Thyroid gland (tissue), 4 donors: ENCODE results near the gene SRGAP2B. TPM values are rescaled to one million over a fixed set of nuclear protein-coding genes. Genes with fewer than 3 reads are reported as not detected.
A peak's percentile ranks its signal among the peaks of the same experiment; 100 is the strongest.
"Not testable (repeated sequence)": the region's sequence is repeated elsewhere in the genome, so short reads cannot be mapped to it uniquely, and the experiment has no call there.

Experiments
- DNase-seq, 2 donors: peaks; one replicate each; pipeline ENCODE4 v3.0.0-alpha.2; 2019
- H3K27ac ChIP-seq, 3 donors: fragments of 200-600 bp; sonication (generic); 1 replicate in 2 of 3; 2 replicates in 1 of 3; pipeline ENCODE4 v1.5.1; 2016 to 2019; ENCODE audit warnings: mild to moderate bottlenecking in 1 of 3, moderate library complexity in 1 of 3
- H3K27me3 ChIP-seq: fragments of 200-600 bp; sonication (generic); one replicate; pipeline ENCODE4 v1.5.1; 2019
- H3K36me3 ChIP-seq, 2 donors: fragments of 200-600 bp; sonication (generic); one replicate each; pipeline ENCODE4 v1.5.1; 2016 to 2019
- H3K4me1 ChIP-seq, 2 donors: fragments of 200-600 bp; sonication (generic); one replicate each; pipeline ENCODE4 v1.5.1; 2017 to 2019
- H3K4me3 ChIP-seq, 3 donors: fragments of 200-600 bp; sonication (generic); replicated peaks in 1 of 3; 1 replicate in 2 of 3; 2 replicates in 1 of 3; pipeline ENCODE4 v1.5.1; 2016; ENCODE audit warnings: mild to moderate bottlenecking in 1 of 3
- H3K9me3 ChIP-seq: fragments of 200-600 bp; sonication (generic); one replicate; pipeline ENCODE4 v1.5.1; 2017
- WGBS, 2 donors: methylation state at CpG; one replicate each; pipeline ENCODE4 v1.1.5; 2017; 5-methylcytosine and 5-hydroxymethylcytosine counted together
- intact Hi-C: fragments of 100-400 bp; cut with DNase I; formaldehyde crosslinking; loops from one replicate; pipeline ENCODE4 v1.15.1; 2023
- total RNA-seq, 4 donors: library from RNA; depleted of rRNA; stranded (reverse); fragments of >200 nt; gene quantifications; one replicate each; pipeline ENCODE4 v1.2.3, GENCODE V29; 2016

The SRGAP2B gene
- 10 to 100 TPM in 3 of 4 donors, 1 to 10 TPM in 1; 8.0 to 12.0 (median 11.6) TPM for total RNA-seq

- intact Hi-C loops, H3K9me3 ChIP-seq, H3K27ac ChIP-seq, H3K4me1 ChIP-seq, H3K27me3 ChIP-seq, DNase-seq, H3K36me3 ChIP-seq: not testable (repeated sequence)
- H3K4me3 ChIP-seq = peak within 1 kb of the TSS in 1 of 3 donors; percentile 27
- no CpG with 5 or more reads among the region's 47 CpGs for WGBS, 2 donors
These were observed at the start of gene SRGAP2B, which contains the start of gene FAM72D for GRCh38 chr1:145095284-145096057. TSS of gene SRGAP2B (minus strand) at chr1:145095328. CDS start at chr1:145092901, 2,427 bp downstream. TSS of gene FAM72D (plus strand) at chr1:145095974. CDS start at chr1:145096848, 874 bp downstream.

GRCh38 chr1:145144264-145144913 lies 49.3 kb upstream of the SRGAP2B start:
- H3K27me3 ChIP-seq, H3K4me1 ChIP-seq, intact Hi-C loops, H3K9me3 ChIP-seq, H3K4me3 ChIP-seq, DNase-seq, H3K36me3 ChIP-seq, H3K27ac ChIP-seq: not testable (repeated sequence)
- WGBS, 2 donors = 48 to 71% methylated on average over 1 to 2 of the region's 3 CpGs

DNA sequence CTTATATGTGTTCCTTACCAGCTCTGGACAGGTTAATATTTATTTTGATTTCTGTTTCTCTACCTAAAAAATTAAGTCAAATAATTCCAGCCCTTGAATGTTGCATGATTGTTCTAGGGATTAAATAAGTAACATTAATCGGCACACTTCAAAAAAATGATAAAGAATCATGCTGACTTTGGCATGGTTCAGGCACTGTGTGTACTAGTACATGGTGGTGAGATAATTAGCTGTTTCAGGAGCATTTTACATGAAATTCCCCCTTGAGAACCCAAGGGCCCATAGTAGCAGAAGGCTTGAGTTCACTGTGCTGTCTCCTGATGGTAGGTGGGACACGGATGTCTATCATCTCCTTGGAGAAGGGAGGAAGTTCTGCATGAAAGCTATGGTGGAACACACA lies 45.4 kb upstream of the SRGAP2B start:
- H3K4me3 ChIP-seq, H3K36me3 ChIP-seq, intact Hi-C loops, H3K4me1 ChIP-seq, DNase-seq, H3K27me3 ChIP-seq, H3K9me3 ChIP-seq, H3K27ac ChIP-seq: not testable (repeated sequence)
- WGBS, 2 donors = no CpG with 5 or more reads among the region's 2 CpGs

DNA sequence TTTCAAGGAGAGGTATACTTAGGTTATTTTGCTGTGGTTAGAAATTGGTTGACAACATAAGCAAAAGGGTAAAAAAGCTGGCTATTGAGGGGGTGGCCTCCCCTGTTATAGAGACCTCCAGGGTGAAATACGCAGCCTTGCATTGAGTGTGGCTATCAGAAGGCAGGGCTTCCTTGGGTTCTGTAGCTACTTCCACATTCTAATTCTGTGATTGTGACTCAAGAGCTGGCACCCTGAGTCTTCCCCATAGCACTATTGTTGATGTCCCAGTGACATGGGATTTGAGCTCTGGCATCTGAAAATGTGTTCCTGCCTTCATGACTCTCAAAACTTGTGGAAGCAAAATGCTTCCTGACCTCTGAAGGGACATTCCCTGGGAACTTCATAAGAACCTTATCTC lies 39.3 kb upstream of the SRGAP2B start:
- H3K27me3 ChIP-seq, H3K4me1 ChIP-seq, H3K36me3 ChIP-seq, H3K4me3 ChIP-seq, H3K9me3 ChIP-seq, H3K27ac ChIP-seq, DNase-seq, intact Hi-C loops: not testable (repeated sequence)
- no CpG with 5 or more reads among the region's 1 CpG for WGBS, 2 donors

DNA sequence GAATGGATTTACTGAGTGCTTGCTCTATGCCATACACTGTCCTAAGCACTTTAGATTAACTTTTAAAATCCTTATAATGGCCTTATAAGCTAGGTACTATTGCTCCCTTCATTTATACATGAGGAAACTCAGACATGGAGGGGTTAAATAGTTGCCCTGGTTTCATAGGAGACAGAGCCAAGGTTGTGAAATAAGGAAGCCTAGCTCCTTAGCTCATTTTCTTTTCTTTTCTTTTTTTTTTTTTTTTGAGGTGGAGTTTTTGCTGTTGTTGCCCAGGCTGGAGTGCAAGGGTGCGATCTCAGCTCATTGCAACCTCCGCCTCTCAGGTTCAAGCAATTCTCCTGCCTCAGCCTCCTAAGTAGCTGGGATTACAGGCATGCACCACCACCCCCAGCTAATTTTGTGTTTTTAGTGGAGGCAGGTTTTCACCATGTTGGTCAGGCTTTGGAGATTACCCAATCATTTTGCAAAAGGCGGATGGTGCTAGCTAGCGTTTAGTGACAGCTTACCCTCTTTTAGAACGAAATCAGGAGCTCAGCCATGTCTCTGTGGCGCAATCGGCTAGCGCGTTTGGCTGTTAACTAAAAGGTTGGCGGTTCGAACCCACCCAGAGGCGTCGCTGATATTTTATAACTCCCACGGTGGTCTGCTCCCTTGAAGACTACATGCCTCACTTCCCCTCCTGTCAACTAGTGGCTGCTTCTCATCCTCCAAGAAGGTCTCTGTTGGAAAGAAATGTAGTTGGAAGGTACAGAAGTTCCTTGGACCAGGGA lies 33.8 kb upstream of the SRGAP2B start:
- 51 to 58% methylated on average over 14 of the region's 14 CpGs for WGBS, 2 donors
- H3K4me3 ChIP-seq, H3K27ac ChIP-seq, intact Hi-C loops, H3K9me3 ChIP-seq, H3K27me3 ChIP-seq, H3K4me1 ChIP-seq, H3K36me3 ChIP-seq, DNase-seq: not testable (repeated sequence)

DNA sequence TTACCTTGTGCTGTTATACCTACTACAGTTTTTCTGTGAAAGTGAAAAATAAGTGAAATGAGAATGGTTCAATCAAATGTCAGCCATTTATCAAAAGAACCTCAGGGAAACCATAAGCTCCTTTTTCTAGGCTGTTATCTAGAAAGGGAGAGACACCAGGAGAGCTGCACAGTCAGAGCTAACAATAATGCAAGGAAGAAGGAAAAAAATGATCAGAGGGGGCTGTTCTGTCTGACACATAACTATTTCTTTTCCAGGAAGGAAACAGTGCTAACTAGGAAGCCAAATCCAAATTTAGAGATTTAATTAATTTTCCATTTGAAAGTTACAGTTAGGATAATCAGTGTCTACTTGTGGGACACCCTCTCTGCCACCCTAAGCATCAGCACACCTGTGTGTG lies 32.0 kb upstream of the SRGAP2B start:
- H3K27me3 ChIP-seq, DNase-seq, H3K4me1 ChIP-seq, H3K4me3 ChIP-seq, H3K27ac ChIP-seq, intact Hi-C loops, H3K9me3 ChIP-seq, H3K36me3 ChIP-seq: not testable (repeated sequence)

- H3K27me3 ChIP-seq, DNase-seq, H3K27ac ChIP-seq, H3K36me3 ChIP-seq, intact Hi-C loops, H3K4me3 ChIP-seq, H3K4me1 ChIP-seq, H3K9me3 ChIP-seq: not testable (repeated sequence)
- WGBS, 2 donors = no CpG with 5 or more reads among the region's 1 CpG
These were observed 30.0 kb upstream of the SRGAP2B start for GRCh38 chr1:145125112-145125511.

- H3K9me3 ChIP-seq, H3K4me1 ChIP-seq, H3K4me3 ChIP-seq, H3K36me3 ChIP-seq, H3K27me3 ChIP-seq, intact Hi-C loops, DNase-seq, H3K27ac ChIP-seq: not testable (repeated sequence)
- no CpG with 5 or more reads among the region's 7 CpGs for WGBS, 2 donors
These were observed 29.0 kb upstream of the SRGAP2B start for GRCh38 chr1:145123992-145124641.

- H3K27ac ChIP-seq, H3K4me3 ChIP-seq, intact Hi-C loops, H3K36me3 ChIP-seq, DNase-seq, H3K9me3 ChIP-seq, H3K4me1 ChIP-seq, H3K27me3 ChIP-seq: not testable (repeated sequence)
- no CpG with 5 or more reads among the region's 1 CpG for WGBS, 2 donors
These were observed 27.9 kb upstream of the SRGAP2B start for GRCh38 chr1:145123062-145123395.

- H3K36me3 ChIP-seq, H3K4me3 ChIP-seq, H3K4me1 ChIP-seq, intact Hi-C loops, H3K27ac ChIP-seq, H3K27me3 ChIP-seq, DNase-seq, H3K9me3 ChIP-seq: not testable (repeated sequence)
- WGBS, 2 donors = no CpG with 5 or more reads among the region's 7 CpGs
These were observed 27.4 kb upstream of the SRGAP2B start for GRCh38 chr1:145122344-145123061.

DNA sequence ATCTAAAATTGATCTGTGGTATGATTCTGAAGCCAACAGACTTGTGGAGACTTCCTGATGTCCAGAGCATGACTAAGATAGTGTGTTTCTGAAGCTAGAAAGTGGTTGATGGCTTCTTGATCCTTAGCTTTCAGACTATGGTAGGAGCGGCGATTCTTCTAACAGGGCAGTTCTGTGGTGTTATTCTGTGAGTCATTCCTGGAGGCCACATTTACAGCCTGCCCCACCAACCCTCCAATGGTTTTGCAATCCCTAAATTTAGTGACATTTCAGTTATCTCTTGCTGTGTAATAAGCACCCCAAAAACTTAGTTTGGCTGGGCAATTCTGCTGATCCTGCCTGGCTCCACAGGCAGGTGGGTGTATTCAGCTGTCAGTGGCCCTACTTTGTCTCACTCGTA lies 24.7 kb upstream of the SRGAP2B start:
- H3K4me3 ChIP-seq = not testable (repeated sequence)
- no CpG with 5 or more reads among the region's 3 CpGs for WGBS, 2 donors

More for the DNA sequence above, 24.7 kb upstream of the SRGAP2B start:
- H3K4me1 ChIP-seq, DNase-seq, H3K9me3 ChIP-seq, H3K36me3 ChIP-seq, H3K27me3 ChIP-seq, intact Hi-C loops, H3K27ac ChIP-seq: not testable (repeated sequence)
